Thyroid gland (tissue), 4 donors: ENCODE results near the gene TRAPPC2L. TPM values are rescaled to one million over a fixed set of nuclear protein-coding genes. Genes with fewer than 3 reads are reported as not detected.

Experiments
- DNase-seq, 2 donors: peaks; one replicate each; pipeline ENCODE4 v3.0.0-alpha.2; 2019
- H3K27ac ChIP-seq, 3 donors: fragments of 200-600 bp; sonication (generic); 1 replicate in 2 of 3; 2 replicates in 1 of 3; pipeline ENCODE4 v1.5.1; 2016 to 2019; ENCODE audit warnings: mild to moderate bottlenecking in 1 of 3, moderate library complexity in 1 of 3
- H3K27me3 ChIP-seq: fragments of 200-600 bp; sonication (generic); one replicate; pipeline ENCODE4 v1.5.1; 2019
- H3K36me3 ChIP-seq, 2 donors: fragments of 200-600 bp; sonication (generic); one replicate each; pipeline ENCODE4 v1.5.1; 2016 to 2019
- H3K4me1 ChIP-seq, 2 donors: fragments of 200-600 bp; sonication (generic); one replicate each; pipeline ENCODE4 v1.5.1; 2017 to 2019
- H3K4me3 ChIP-seq, 3 donors: fragments of 200-600 bp; sonication (generic); replicated peaks in 1 of 3; 1 replicate in 2 of 3; 2 replicates in 1 of 3; pipeline ENCODE4 v1.5.1; 2016; ENCODE audit warnings: mild to moderate bottlenecking in 1 of 3
- H3K9me3 ChIP-seq: fragments of 200-600 bp; sonication (generic); one replicate; pipeline ENCODE4 v1.5.1; 2017
- CTCF ChIP-seq, 6 experiments: fragments of 200-600 bp in 3 of 6; fragments of 450-650 bp in 3 of 6; sonication (generic) in 3 of 6; IDR thresholded peaks; one replicate each; pipeline ENCODE4 v1.5.1; 2016 to 2019; ENCODE audit warnings: antibody characterized with exemption in 6 of 6, mild to moderate bottlenecking in 2 of 6, inconsistent platforms in 1 of 6, moderate library complexity in 1 of 6
- POLR2A ChIP-seq, 2 donors: fragments of 450-650 bp; IDR thresholded peaks; one replicate each; pipeline ENCODE4 v1.6.1; 2017; ENCODE audit warnings: antibody characterized with exemption in 2 of 2, mild to moderate bottlenecking in 2 of 2, moderate library complexity in 1 of 2
- WGBS, 2 donors: methylation state at CpG; one replicate each; pipeline ENCODE4 v1.1.5; 2017; 5-methylcytosine and 5-hydroxymethylcytosine counted together
- intact Hi-C: fragments of 100-400 bp; cut with DNase I; formaldehyde crosslinking; loops from one replicate; pipeline ENCODE4 v1.15.1; 2023
- total RNA-seq, 4 donors: library from RNA; depleted of rRNA; stranded (reverse); fragments of >200 nt; gene quantifications; one replicate each; pipeline ENCODE4 v1.2.3, GENCODE V29; 2016

Gene TRAPPC2L
- total RNA-seq, 4 donors from 2014 or later = 18.9 to 50.4 (median 43.8) TPM

- Histone ChIP-seq H3K4me1 (no peaks in the 10 kb centered on the region), H3K36me3 (peaks cover 8 to 10% of the 10 kb centered on the region in 2 donors), H3K27me3 (no peaks in the 10 kb centered on the region), H3K4me3 (no peak overlapping the region), H3K27ac (no peak overlapping the region), H3K9me3 (no peaks in the 10 kb centered on the region)
- intact Hi-C loops = no loop called here
- no peak for DNase-seq
- TF ChIP-seq POLR2A (IDR thresholded peaks at IDR 0.05) = no peak
- TF ChIP-seq CTCF (IDR thresholded peaks at IDR 0.05) = no peak
- WGBS, 2 donors = 94 to 96% methylated on average over 32 to 33 of the region's 33 CpGs
Measured at GRCh38 chr16:88835818-88836217, 21.1 kb upstream of the TRAPPC2L start.

GRCh38 chr16:88836791-88837190 is 20.1 kb upstream of the TRAPPC2L start:
- no peak overlapping the region for H3K27ac ChIP-seq
- TF ChIP-seq POLR2A (IDR thresholded peaks at IDR 0.05) = no peak
- no peak for TF ChIP-seq CTCF (IDR thresholded peaks at IDR 0.05)
- no peaks in the 10 kb centered on the region for H3K9me3 ChIP-seq
- DNase-seq = no peak
- H3K4me3 ChIP-seq = no peak overlapping the region
- H3K27me3 ChIP-seq = no peaks in the 10 kb centered on the region
- WGBS, 2 donors = 86 to 97% methylated on average over 11 to 14 of the region's 17 CpGs
- peaks cover 8 to 10% of the 10 kb centered on the region in 2 donors for H3K36me3 ChIP-seq
- intact Hi-C loops = no loop called here
- no peaks in the 10 kb centered on the region for H3K4me1 ChIP-seq

- Histone ChIP-seq H3K4me3 (no peak overlapping the region), H3K36me3 (peaks cover 8 to 10% of the 10 kb centered on the region in 2 donors), H3K27ac (no peak overlapping the region), H3K4me1 (no peaks in the 10 kb centered on the region), H3K27me3 (no peaks in the 10 kb centered on the region), H3K9me3 (no peaks in the 10 kb centered on the region)
- TF ChIP-seq CTCF (IDR thresholded peaks at IDR 0.05) (no peak), POLR2A (IDR thresholded peaks at IDR 0.05) (no peak)
- WGBS, 2 donors = 94 to 97% methylated on average over 9 to 18 of the region's 20 CpGs
- intact Hi-C loops = no loop called here
- no peak for DNase-seq
Measured at GRCh38 chr16:88837806-88838205, 19.1 kb upstream of the TRAPPC2L start.

- no peak for DNase-seq
- no peak for TF ChIP-seq CTCF (IDR thresholded peaks at IDR 0.05)
- no peak for TF ChIP-seq POLR2A (IDR thresholded peaks at IDR 0.05)
- WGBS, 2 donors = 92 to 96% methylated on average over 19 of the region's 19 CpGs
Measured at GRCh38 chr16:88838566-88838965, 18.4 kb upstream of the TRAPPC2L start.

GRCh38 chr16:88839026-88839529 is 17.8 kb upstream of the TRAPPC2L start:
- Histone ChIP-seq H3K36me3 (peaks cover 8 to 10% of the 10 kb centered on the region in 2 donors), H3K9me3 (no peaks in the 10 kb centered on the region), H3K27ac (no peak overlapping the region), H3K4me3 (no peak overlapping the region), H3K27me3 (no peaks in the 10 kb centered on the region), H3K4me1 (no peaks in the 10 kb centered on the region)
- TF ChIP-seq CTCF (IDR thresholded peaks at IDR 0.05) (no peak), POLR2A (IDR thresholded peaks at IDR 0.05) (no peak)
- no peak for DNase-seq
- WGBS, 2 donors = 89 to 96% methylated on average over 34 to 37 of the region's 39 CpGs
- intact Hi-C loops = no loop called here

More at GRCh38 chr16:88838566-88838965, 18.4 kb upstream of the TRAPPC2L start:
- Histone ChIP-seq H3K4me3 (no peak overlapping the region), H3K27me3 (no peaks in the 10 kb centered on the region), H3K27ac (no peak overlapping the region), H3K4me1 (no peaks in the 10 kb centered on the region), H3K9me3 (no peaks in the 10 kb centered on the region), H3K36me3 (peaks cover 8 to 10% of the 10 kb centered on the region in 2 donors)
- intact Hi-C loops = no loop called here
